HG03060 (cell line): ENCODE results near the gene SHC2.
"Not testable (repeated sequence)": the region's sequence is repeated elsewhere in the genome, so short reads cannot be mapped to it uniquely, and the experiment has no call there.

ENCODE experiments used
- ATAC-seq: cut with Tn5 transposase; IDR thresholded peaks from one replicate; pipeline ENCODE4 v1.9.1; 2021; ENCODE audit warnings: low read depth, moderate number of reproducible peaks; ENCODE audit not compliant: unreplicated experiment

Gene SHC2

DNA sequence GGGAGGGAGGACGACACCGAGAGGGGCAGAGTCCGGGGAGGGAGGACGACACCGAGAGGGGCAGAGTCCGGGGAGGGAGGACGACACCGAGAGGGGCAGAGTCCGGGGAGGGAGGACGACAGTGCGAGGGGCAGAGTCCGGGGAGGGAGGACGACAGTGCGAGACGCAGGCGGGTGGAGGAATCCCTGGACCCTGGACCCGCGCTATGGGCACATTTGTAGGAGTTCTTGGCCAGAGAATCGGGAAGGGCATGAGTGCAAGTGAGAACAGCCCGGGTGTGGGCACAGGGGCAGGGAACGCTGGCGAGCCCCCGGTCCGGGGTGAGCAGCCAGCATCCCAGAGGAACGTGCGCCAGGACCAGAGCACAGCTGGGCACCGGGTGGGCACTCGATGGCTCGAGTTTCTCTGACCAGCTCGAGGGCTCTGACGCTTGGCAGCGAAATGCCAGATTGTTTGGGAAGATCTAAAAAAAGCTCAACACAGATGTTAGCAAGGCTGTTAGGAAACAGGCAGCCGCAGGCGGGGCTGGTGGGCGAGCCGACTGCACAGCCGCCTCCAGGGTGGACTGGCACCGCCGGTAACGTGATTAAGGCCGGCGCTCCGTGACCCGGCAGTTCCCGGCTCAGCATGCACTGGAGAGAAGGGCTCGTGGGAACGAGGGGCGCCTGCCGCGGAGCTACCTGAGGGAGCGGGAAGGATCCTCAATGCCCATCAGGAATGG is 33.9 kb downstream of the SHC2 start:
- ATAC-seq, result no peak

DNA sequence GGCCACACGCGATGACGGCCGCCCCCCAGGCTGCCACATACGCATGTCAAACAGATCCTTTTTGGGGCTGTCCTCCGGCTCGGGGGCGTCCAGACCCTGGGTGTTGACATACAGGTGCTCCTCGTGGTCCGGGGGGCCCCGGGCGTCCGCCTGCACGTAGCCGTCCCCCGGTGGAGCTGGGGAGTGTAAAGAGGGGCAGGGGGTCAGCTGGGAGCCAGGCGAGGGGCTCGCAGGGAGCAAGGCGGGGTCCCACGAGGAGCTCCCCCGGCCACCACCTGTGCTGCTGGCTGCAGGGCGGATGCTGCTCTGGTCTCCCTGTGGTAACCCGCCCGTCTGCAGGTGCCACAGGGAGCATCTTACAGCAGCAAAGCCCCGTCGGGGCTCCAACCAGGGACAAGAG is 35.8 kb downstream of the SHC2 start:
- ATAC-seq, result no peak

DNA sequence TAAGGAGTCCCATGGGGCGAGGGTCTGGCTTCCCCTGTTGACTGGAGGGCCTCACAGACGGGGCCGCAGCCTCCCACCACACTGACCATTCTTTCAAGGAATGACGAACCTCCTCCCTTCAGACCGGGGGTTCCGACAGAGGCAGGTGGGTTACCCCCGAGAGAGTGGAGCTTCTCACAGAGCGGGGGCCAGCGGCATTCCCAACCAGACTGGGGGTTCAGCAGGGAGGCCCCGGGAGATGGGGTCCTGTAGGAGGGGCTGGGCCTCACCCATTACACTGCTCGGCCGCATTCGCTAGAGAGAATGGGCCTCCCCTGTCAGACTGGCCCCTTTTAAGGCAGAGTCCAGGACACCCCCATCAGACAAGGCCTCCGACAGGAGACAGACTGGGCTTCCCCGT is 36.3 kb downstream of the SHC2 start:
- ATAC-seq, result no peak

DNA sequence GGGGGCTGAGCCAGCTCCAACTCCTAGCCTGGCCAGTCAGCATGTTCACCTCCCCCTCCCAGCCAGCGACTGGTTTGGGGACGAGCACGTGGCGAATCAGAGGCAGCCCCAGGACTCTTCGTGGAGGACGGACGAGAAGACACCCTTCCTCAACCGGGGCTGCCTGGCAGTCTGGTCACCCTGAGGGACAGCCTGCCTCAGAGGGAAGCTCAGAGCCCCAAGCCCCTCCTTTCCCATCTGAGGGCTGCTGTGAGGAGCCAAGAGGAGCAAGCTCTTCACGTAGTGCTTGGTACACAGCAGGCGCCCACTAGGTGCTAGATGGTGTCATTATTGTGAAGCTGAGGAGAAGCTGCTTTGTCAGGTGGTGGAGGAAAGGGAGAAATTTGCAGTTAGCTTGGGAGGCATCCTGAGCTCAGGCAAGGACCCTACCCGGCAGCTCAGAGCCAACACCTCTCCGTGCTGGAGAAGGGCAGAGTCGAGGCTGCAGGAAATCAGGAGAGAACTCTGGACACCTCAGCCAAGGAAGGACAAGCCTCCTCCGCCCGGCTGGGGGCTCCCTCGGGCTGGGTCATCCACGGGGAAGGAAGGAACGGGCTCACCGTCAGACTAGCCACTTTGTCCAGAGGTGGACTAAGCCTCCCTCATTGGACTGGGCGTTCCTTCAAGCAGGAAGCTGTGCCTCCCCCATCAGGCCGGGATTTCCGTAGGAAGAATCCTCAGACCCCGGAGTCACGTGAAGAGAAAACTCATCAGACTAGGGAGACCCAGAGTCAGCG is 37.0 kb downstream of the SHC2 start:
- ATAC-seq, result no peak

DNA sequence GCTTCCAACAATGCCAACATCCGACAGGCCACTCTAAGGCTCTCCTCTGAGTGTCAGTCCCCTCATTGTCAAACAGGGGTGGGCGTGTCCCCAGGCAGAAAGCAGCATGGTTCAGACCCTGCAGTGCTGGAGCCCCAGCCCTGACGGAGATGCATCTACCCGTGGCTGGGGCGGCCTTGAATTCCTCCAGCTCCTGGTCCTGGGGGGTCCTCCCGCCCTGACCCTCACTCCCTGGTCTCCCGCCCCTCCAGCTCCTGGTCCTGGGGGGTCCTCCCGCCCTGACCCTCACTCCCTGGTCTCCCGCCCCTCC is 38.0 kb downstream of the SHC2 start:
- not testable (repeated sequence) for ATAC-seq

DNA sequence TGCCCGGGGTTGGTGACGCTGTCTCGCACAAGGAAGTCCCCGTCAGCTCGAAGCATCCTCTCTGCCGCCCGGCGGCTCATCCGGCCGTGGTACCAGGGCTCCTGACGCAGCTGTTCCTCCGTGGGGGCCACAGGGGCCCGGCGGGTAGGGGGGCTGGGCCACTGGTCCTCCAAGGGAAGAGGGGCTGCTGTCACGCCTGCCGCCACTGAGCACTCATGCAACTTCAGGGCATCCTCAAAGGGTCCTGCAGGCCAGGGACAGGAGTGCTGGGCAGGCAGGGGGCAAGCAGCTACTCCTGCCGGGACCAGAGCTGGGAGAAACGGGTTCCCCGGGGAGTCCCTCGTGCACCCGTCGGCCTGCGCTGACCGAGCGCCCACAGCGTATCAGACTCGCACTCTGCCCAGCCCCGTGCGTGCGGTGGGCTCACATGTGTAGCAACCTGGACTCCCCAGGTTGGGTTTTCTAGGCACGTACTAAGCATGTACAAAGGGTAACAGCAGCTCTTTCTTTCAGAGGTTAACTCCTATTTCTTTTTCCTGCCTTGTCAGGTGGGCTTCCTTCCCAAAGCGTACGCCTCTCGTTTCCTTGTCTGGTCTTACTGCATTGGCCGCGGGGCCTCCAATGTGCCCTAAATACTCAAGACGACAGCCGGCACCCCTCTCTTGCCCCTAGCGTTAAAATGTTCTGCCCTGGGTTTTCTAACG is 38.5 kb downstream of the SHC2 start:
- no peak for ATAC-seq

DNA sequence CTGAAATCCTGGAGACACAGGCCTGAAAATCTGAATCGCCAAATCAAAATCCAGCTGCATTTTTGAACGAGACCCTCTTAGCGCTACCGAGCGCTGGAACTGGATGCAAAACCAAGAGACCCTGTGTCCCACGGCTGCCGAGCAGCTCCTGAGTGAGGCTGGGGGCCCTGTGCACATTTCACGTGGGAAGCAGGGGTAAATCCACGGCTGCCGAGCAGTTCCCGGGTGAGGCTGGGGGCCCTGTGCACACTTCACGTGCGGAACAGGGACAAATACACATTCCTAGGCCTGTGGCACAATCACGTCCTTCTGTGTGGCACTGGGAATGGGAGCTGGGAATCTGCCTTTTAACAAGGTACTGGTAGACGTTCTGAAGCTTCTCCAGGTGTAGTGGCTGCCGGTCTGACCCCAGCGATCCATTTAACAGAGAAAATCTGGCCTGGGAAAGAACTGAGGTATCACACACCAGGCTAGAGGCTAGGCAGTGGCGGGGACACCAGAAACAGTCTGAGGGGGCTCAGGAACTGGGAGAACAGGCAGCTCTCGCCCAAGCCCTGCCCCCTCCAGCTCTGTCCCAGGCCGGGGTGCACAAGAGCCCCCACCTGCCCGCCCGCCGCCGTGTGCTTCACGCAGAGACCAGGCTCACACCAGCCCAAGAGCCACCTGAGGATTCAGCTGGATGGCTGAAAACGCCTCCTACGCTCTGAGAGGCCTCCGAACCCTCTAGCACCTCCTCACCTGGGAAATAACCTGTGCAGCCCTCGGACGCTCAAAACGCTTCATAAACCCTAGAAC is 40.9 kb downstream of the SHC2 start:
- no peak for ATAC-seq

DNA sequence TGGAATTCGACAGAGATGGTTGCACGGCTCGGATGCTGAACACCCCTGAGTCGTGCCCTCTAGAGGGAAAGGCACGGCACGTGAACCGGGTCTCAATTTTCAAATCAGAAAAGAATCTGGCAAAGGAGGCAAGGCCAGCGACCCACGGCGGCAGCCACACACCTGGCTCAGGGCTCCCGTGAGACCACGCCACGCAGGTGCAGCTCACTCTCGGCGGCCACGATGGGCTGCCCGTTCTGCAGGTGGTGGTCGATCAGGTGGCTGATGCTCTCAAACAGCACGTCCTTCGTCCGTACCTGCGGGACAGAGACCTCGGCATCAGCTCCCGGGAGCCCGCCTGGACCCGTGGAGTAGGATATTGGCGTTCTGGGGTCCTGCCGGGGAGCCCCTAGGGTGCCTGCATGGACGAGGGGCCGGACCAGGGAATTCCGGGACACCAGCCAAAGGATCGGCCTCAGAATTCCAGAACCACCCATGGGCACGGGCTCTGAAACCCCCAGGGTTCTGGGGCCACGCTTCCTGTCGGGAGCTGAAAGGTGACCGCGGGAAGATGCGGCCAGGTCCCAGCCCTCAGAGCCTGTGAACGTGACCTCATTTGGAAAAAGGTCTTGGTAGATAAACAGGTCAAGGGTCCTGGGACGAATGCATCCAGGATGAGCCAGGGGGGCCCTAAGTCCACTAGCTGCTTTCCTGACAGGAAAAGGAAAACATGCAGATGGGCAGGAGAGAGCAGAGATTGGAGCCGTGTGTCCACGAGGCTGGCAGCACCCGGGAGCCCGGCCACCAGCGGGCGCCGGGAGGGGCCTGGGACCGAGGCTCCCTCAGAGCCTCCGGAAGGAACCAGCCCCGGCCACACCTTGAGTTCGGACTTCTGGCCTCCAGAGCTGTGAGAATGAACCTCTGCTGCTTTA is 41.8 kb downstream of the SHC2 start:
- no peak for ATAC-seq

DNA sequence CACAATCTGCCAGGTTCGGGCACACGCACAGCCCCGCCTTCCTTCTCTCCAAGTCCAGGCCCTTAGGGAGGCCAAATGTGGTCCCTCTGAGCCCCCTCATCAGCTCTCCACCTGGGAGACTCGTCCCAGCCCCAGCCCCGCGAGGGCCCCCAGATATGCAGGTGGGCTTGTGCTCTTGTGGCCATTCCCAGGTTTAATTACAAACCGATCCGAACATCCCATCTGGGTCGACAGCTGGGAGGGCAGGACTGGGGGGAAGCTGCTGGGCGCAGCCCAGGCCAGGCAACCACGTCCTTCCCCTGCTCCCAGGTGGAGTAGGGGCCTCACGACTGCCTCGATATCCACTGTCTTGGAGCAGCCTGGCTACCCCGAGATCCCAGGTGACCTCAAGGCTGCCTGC is 44.4 kb downstream of the SHC2 start:
- ATAC-seq, result no peak

DNA sequence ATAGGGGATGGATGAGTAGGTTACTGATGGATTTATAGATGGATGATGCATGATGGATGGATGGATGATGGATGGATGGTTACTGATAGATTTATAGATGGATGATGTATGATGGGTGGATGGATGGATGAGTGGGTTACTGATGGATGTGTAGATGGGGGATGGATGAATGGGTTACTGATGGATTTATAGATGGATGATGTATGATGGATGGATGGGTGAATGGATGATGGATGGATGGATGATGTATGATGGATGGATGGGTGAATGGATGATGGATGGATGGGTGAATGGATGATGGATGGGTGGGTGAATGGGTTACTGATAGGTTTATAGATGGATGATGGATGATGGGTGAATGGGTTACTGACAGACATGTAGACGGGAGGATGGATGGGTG is 45.5 kb downstream of the SHC2 start:
- no peak for ATAC-seq

DNA sequence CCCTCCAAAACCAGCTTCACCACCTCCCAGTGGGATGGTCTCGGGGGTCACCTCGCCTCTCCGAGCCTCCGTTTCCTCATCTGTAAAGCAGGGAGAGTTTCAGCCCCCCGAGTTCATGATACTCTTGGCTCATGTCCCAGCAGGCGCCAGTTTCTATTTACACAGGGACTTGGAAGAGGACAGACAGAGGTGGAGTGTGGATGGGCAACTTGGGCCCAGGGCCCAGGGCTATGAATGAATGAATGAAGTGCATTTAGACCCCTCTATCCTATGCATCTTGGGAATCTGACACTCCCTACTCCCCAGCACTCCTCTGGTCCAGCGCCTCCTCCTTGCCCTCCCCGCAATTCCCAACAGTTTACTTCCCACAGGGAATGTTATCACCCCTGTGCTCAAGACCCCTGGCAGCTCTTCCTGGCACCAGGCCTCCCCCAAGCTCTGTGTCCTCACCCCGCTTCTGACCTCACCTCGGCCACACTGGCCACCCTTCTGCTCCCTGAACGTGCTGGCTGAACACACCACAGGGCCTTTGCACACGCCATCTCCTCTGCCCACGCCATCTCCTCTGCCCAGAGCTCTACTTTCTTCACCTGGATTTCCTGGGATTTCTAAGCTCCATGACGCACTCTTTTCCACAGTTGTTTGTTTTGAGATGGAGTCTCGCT is 46.9 kb downstream of the SHC2 start:
- ATAC-seq, result no peak

DNA sequence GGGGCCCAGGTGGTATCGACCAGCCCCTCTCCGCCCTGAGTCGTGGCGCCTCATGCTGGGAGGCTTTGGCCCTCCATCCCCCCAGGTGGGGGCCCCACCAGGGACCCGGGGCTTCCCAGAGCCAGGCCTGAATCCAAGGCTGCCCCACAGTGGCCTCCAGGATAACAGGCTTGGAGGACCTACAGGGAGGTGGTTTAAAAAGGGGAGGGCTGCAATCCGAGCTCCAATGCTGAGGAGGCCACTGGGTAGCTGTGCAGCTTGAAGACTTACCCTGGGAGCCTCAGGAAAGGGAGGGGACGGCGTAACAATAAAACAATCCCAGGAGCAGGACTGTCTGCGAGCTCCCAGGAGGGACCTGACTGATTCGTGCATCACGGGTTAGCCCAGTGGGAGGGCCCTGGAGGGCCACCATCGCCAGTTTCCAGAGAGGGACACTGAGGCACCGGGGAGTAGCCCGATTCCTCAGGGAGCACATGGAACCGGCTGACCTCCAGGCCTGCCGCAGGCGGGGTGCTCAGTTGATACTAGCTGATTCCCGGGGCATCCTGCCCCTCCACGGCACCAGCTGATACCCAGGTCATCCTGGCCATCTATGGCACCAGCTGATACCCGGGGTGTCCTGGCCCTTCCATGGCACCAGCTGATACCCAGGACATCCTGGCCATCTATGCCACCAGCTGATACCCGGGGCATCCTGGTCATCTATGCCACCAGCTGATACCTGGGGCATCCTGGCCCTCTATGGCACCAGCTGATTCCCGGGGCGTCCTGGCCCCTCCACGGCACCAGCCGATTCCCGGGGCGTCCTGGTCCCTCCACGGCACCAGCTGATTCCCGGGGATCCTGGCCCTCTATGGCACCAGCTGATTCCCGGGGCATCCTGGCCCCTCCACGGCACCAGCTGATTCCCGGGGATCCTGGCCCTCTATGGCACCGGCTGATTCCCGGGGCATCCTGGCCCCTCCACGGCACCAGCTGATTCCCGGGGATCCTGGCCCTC is 48.2 kb downstream of the SHC2 start:
- ATAC-seq, result no peak

DNA sequence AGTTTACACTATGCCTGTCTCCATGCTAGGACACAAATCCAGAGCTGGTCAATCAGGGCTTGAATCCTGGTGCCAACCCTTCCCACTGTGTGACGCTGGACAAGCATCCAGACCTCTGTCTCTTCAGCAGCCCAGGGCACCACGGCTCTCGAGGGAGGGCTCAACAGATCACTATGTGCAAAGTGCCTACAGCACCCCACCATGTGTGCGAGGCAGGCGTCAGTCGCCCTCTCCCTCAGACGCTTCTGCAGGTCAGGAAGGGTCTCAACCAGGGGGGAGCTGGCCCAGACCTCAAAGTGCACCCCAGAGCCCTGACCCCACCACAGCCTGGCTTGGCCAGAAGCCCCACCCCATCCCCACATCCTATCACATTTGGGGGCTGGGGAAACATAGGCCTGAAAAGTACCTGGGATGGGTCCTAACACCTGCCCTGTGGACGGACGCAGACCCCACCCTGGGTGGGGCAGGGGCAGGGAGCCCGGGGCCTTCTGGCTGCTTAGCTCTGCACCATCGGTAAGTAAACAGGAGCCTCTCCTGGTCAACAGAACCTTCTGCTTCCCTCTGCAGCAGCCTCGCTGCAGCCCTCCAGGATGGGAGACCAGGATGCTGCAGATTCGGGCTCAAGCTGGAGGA is 49.0 kb downstream of the SHC2 start:
- no peak for ATAC-seq

DNA sequence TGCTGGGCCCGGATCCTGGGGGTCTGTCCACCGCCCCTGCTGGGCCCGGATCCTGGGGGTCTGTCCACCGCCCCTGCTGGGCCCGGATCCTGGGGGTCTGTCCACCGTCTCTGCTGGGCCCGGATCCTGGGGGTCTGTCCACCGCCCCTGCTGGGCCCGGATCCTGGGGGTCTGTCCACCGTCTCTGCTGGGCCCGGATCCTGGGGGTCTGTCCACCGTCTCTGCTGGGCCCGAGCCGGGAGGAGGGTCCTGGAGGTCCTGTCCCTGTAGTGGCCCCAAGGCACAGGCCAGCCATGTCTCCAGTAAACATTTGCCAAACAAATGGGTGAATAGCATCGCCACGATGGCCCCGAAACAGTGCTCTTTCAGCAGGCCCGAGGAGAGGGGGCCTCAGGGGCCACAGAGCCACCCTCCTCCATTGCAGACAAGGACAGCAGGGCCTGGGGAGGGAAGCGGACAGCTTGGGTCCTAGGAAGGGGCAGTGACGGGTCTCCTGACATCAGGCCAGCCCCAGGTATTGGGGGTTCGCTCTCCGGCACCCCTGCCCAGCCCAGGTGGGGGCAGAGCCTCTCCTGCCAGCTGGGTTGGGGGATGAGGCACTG is 49.6 kb downstream of the SHC2 start:
- not testable (repeated sequence) for ATAC-seq

DNA sequence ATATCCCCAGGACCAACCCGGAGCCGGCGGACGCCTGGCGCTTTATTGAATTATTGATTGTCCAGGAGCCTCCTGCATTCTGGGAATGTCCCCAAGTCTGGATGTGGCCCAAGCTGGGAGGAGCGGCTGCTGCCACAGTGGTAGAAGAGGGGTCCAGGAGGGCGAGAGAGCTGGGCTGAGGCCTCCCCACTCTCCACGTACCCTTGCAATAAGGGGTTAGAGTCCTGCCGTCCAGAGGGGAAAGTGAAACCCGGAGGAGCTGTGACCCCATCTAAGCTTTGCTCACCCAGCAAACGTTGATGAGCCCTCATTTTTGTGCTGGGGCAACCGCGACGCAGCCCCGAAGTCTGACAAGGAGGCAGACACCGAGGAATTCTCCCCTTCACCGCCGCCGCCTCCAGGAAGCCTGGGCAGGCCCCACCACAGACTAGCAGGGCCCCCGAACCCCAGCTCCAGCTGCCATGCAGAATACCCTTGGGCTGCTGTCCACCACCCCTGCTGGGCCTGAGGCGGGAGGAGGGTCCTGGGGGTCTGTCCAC is 50.5 kb downstream of the SHC2 start:
- ATAC-seq, result no peak

DNA sequence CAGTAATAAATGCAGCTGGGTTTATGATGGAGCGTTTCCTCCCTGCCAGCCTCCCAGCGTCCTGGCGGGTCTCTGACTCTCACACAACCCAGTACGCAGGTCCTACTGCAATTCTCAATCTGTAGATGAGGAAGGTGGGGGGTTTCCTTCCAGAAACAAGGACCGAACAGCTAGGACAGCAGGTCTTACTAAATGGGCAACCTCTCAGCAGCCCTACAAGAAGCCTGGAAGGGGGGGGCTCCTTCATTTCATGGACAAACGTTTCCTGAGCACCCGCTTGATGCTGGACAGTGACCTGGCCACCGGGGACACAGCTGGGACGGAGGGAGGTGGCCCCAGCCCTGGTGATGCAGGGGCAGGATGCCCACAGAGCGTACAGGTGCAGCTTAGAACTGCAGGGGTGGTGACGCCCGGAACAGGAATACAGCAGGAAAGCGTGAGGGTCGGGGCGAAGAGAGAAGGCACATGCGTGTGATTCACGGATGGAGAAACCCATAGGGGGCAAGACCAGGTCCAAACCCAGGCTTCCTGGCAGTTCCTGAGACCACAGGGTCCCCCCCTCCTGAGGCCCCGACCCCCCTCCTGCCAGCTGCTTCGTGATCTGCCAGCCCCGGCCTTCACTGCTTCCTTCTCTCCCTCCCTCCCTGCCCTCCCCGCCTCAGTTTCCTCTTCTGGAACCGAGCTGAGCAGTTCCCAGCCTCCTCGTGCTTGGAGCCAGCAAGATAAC is 51.2 kb downstream of the SHC2 start:
- ATAC-seq, result no peak
